ENCODE results near the gene ZFAND3.

DNA sequence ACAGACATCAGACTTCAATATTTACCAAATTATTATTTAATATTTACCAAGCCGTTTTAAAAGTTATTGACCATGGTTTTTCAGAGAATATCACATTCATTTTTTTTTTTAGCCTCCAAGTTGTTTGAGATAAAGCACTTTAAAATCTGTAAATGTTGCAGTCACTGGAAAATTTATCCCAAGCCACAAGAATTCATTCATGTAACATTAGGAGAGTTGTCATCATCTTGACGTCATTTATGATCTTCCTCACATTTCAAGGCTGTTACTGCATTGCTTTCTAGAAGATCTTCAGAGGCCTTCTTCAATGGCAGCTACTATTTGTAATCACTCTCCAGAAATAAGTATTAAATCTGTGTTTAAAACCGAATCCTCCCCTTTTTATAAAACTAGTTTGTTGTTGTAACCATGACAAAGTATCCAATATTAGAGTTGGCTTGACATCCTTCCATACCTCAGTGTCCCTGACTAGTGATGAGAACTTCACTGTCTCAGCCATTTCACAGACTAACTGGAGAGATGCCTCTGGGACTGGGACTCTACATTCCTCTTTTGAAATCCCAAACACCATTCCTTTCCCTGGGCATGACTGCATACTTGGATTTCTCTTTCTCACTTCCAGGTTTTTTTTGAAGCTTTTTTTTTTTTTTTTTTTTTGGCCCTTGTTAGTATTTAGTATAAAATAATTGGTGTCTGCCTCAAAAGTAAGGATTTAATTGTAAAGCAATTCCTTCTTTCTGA is 100.1 kb downstream of the ZFAND3 start:
- TF ChIP-seq POLR2AphosphoS5 (IDR thresholded peaks at IDR 0.05) = no peak
- TF ChIP-seq, protein P1, sequence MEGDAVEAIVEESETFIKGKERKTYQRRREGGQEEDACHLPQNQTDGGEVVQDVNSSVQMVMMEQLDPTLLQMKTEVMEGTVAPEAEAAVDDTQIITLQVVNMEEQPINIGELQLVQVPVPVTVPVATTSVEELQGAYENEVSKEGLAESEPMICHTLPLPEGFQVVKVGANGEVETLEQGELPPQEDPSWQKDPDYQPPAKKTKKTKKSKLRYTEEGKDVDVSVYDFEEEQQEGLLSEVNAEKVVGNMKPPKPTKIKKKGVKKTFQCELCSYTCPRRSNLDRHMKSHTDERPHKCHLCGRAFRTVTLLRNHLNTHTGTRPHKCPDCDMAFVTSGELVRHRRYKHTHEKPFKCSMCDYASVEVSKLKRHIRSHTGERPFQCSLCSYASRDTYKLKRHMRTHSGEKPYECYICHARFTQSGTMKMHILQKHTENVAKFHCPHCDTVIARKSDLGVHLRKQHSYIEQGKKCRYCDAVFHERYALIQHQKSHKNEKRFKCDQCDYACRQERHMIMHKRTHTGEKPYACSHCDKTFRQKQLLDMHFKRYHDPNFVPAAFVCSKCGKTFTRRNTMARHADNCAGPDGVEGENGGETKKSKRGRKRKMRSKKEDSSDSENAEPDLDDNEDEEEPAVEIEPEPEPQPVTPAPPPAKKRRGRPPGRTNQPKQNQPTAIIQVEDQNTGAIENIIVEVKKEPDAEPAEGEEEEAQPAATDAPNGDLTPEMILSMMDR (IDR thresholded peaks at IDR 0.05) = no peak
